ENCODE measurements around the gene MDN1.

The MDN1 gene

GRCh38 chr6:89729818-89730217, 89.8 kb downstream of the MDN1 start:
- ChIA-PET CTCF (no interaction called here), POLR2A (interaction anchor here (1.0 kb wide), 1 partner anchor 91 kb away, joined by 5 read pairs; the partner anchor contains the start of gene LYRM2)
- TF ChIP-seq NFRKB (IDR thresholded peaks at IDR 0.05) (no peak), L3MBTL2 (conservative IDR thresholded peaks at IDR 0.05) (no peak), HDGF (IDR thresholded peaks at IDR 0.05; ENCODE audit: borderline replicate concordance) (no peak), CTBP1 (IDR thresholded peaks at IDR 0.05; ENCODE audit: borderline replicate concordance) (no peak), TARDBP (IDR thresholded peaks at IDR 0.05) (no peak), FOXM1 (IDR thresholded peaks at IDR 0.05; ENCODE audit: borderline replicate concordance) (no peak), FOXK2 (IDR thresholded peaks at IDR 0.05) (no peak), ARNT (IDR thresholded peaks at IDR 0.05) (no peak), SP1 (IDR thresholded peaks at IDR 0.05) (no peak), BHLHE40 (IDR thresholded peaks at IDR 0.05; ENCODE audit: borderline replicate concordance) (no peak), ELF4 (IDR thresholded peaks at IDR 0.05) (no peak), FOXA1 (IDR thresholded peaks at IDR 0.05) (no peak), PKNOX1 (IDR thresholded peaks at IDR 0.05) (no peak), LEF1 (IDR thresholded peaks at IDR 0.05; ENCODE audit: borderline replicate concordance) (no peak), SUZ12 (IDR thresholded peaks at IDR 0.05) (no peak), ZNF384 (IDR thresholded peaks at IDR 0.05) (no peak)
- no peak for DNase-seq (ENCODE audit: extremely low spot score)

GRCh38 chr6:89727501-89727900, 92.1 kb downstream of the MDN1 start:
- DNase-seq (ENCODE audit: extremely low spot score) = no peak
- no peak for TF ChIP-seq ZNF384 (IDR thresholded peaks at IDR 0.05)
- TF ChIP-seq SUZ12 (IDR thresholded peaks at IDR 0.05) = no peak
- no peak for TF ChIP-seq FOXK2 (IDR thresholded peaks at IDR 0.05)
- TF ChIP-seq NFRKB (IDR thresholded peaks at IDR 0.05) = no peak
- no peak for TF ChIP-seq CTBP1 (IDR thresholded peaks at IDR 0.05; ENCODE audit: borderline replicate concordance)
- TF ChIP-seq L3MBTL2 (conservative IDR thresholded peaks at IDR 0.05) = no peak
- CTCF ChIA-PET = no interaction called here
- POLR2A ChIA-PET = no interaction called here

GRCh38 chr6:89724981-89725380, 94.6 kb downstream of the MDN1 start:
- ChIA-PET CTCF (interaction anchor here (0.7 kb wide), 1 partner anchor 80 kb away, joined by 4 read pairs; no protein-coding TSS in a partner anchor), POLR2A (no interaction called here)

GRCh38 chr6:89723046-89723445, 96.5 kb downstream of the MDN1 start:
- DNase-seq (ENCODE audit: extremely low spot score) = no peak
- TF ChIP-seq ELF4 (IDR thresholded peaks at IDR 0.05) = no peak
- TF ChIP-seq CTBP1 (IDR thresholded peaks at IDR 0.05; ENCODE audit: borderline replicate concordance) = no peak
- TF ChIP-seq PKNOX1 (IDR thresholded peaks at IDR 0.05) = no peak
- TF ChIP-seq FOXM1 (IDR thresholded peaks at IDR 0.05; ENCODE audit: borderline replicate concordance) = no peak
- TF ChIP-seq ZNF384 (IDR thresholded peaks at IDR 0.05) = no peak
- no peak for TF ChIP-seq FOXK2 (IDR thresholded peaks at IDR 0.05)
- no peak for TF ChIP-seq TARDBP (IDR thresholded peaks at IDR 0.05)
- no peak for TF ChIP-seq LEF1 (IDR thresholded peaks at IDR 0.05; ENCODE audit: borderline replicate concordance)
- TF ChIP-seq ARNT (IDR thresholded peaks at IDR 0.05) = no peak
- no peak for TF ChIP-seq SUZ12 (IDR thresholded peaks at IDR 0.05)
- no peak for TF ChIP-seq HDGF (IDR thresholded peaks at IDR 0.05; ENCODE audit: borderline replicate concordance)
- TF ChIP-seq NFRKB (IDR thresholded peaks at IDR 0.05) = no peak
- no peak for TF ChIP-seq L3MBTL2 (conservative IDR thresholded peaks at IDR 0.05)
- no peak for TF ChIP-seq FOXA1 (IDR thresholded peaks at IDR 0.05)
- TF ChIP-seq SP1 (IDR thresholded peaks at IDR 0.05) = no peak
- ChIA-PET CTCF (no interaction called here), POLR2A (no interaction called here)

More at GRCh38 chr6:89724981-89725380, 94.6 kb downstream of the MDN1 start:
- no peak for DNase-seq (ENCODE audit: extremely low spot score)
- no peak for TF ChIP-seq NFRKB (IDR thresholded peaks at IDR 0.05)
- no peak for TF ChIP-seq ELF4 (IDR thresholded peaks at IDR 0.05)
- TF ChIP-seq HDGF (IDR thresholded peaks at IDR 0.05; ENCODE audit: borderline replicate concordance) = no peak
- TF ChIP-seq TARDBP (IDR thresholded peaks at IDR 0.05) = no peak
- TF ChIP-seq CTBP1 (IDR thresholded peaks at IDR 0.05; ENCODE audit: borderline replicate concordance) = no peak
- no peak for TF ChIP-seq PKNOX1 (IDR thresholded peaks at IDR 0.05)
- TF ChIP-seq SUZ12 (IDR thresholded peaks at IDR 0.05) = no peak

GRCh38 chr6:89716532-89716931, 103.1 kb downstream of the MDN1 start:
- DNase-seq (ENCODE audit: extremely low spot score) = no peak
- TF ChIP-seq CTBP1 (IDR thresholded peaks at IDR 0.05; ENCODE audit: borderline replicate concordance) (no peak), FOXM1 (IDR thresholded peaks at IDR 0.05; ENCODE audit: borderline replicate concordance) (no peak), LEF1 (IDR thresholded peaks at IDR 0.05; ENCODE audit: borderline replicate concordance) (no peak), SP1 (IDR thresholded peaks at IDR 0.05) (no peak), NFRKB (IDR thresholded peaks at IDR 0.05) (no peak), L3MBTL2 (conservative IDR thresholded peaks at IDR 0.05) (no peak), HDGF (IDR thresholded peaks at IDR 0.05; ENCODE audit: borderline replicate concordance) (no peak), TARDBP (IDR thresholded peaks at IDR 0.05) (no peak), FOXK2 (IDR thresholded peaks at IDR 0.05) (no peak), BHLHE40 (IDR thresholded peaks at IDR 0.05; ENCODE audit: borderline replicate concordance) (no peak), PKNOX1 (IDR thresholded peaks at IDR 0.05) (no peak), SUZ12 (IDR thresholded peaks at IDR 0.05) (no peak), ZNF384 (IDR thresholded peaks at IDR 0.05) (no peak), ARNT (IDR thresholded peaks at IDR 0.05) (no peak)
- ChIA-PET POLR2A (no interaction called here), CTCF (no interaction called here)

GRCh38 chr6:89711801-89712200, 107.8 kb downstream of the MDN1 start:
- DNase-seq (ENCODE audit: extremely low spot score) = no peak
- CTCF ChIA-PET = no interaction called here
- POLR2A ChIA-PET = no interaction called here
- no peak for TF ChIP-seq SUZ12 (IDR thresholded peaks at IDR 0.05)
- no peak for TF ChIP-seq LEF1 (IDR thresholded peaks at IDR 0.05; ENCODE audit: borderline replicate concordance)
- no peak for TF ChIP-seq NFRKB (IDR thresholded peaks at IDR 0.05)
- TF ChIP-seq HDGF (IDR thresholded peaks at IDR 0.05; ENCODE audit: borderline replicate concordance) = no peak
- no peak for TF ChIP-seq ARNT (IDR thresholded peaks at IDR 0.05)

Data from HEK293T (cell line).